WTC11 (cell line): ENCODE data around the gene XPOT. TPM values are rescaled to one million over a fixed set of nuclear protein-coding genes. Genes with fewer than 3 reads are reported as not detected.

Source experiments
- ATAC-seq: fragments of 200-7000 bp; cut with Tn5 transposase; 2 replicates; pipeline ENCODE4 v1.10.0; 2021; ENCODE audit warnings: mild to moderate bottlenecking, moderate library complexity
- CTCF ChIA-PET: fragments of 300-600 bp; sonication (Branson Sonifier 250); formaldehyde crosslinking; loops from one replicate; lab custom pipeline; 2021; ENCODE audit warnings: antibody characterized with exemption; lab: Charles Lee
- POLR2A ChIA-PET: fragments of 350-600 bp; sonication (Branson Sonifier 250); formaldehyde crosslinking; loops from one replicate; lab custom pipeline; 2021; ENCODE audit warnings: antibody characterized with exemption; lab: Charles Lee
- DNase-seq: peaks from one replicate; pipeline ENCODE4 v3.0.0; 2021; ENCODE audit warnings: low spot score
- H3K27ac Mint-ChIP-seq: 2 replicates; pipeline ENCODE4 v1.8.0; 2021; ENCODE audit warnings: mixed read lengths
- H3K27me3 Mint-ChIP-seq: 2 replicates; pipeline ENCODE4 v1.8.0; 2021; ENCODE audit warnings: low read depth, mild to moderate bottlenecking, moderate library complexity, mixed read lengths
- H3K36me3 Mint-ChIP-seq: 2 replicates; pipeline ENCODE4 v1.8.0; 2021; ENCODE audit warnings: mixed read lengths
- H3K4me1 Mint-ChIP-seq: 2 replicates; pipeline ENCODE4 v1.8.0; 2022; ENCODE audit warnings: mixed read lengths
- H3K4me3 Mint-ChIP-seq: 2 replicates; pipeline ENCODE4 v1.8.0; 2021; ENCODE audit warnings: mild to moderate bottlenecking, moderate library complexity, mixed read lengths
- H3K9me3 Mint-ChIP-seq: 2 replicates; pipeline ENCODE4 v1.8.0; 2021; ENCODE audit warnings: mixed read lengths
- CBFB ChIP-seq: sonication (generic); formaldehyde crosslinking; IDR thresholded peaks from 2 replicates; pipeline ENCODE4 v1.8.1; 2022; ENCODE audit warnings: mild to moderate bottlenecking, low read depth, missing genetic modification reagents
- ELF4 ChIP-seq: sonication (generic); formaldehyde crosslinking; IDR thresholded peaks from 2 replicates; pipeline ENCODE4 v1.8.1; 2022; ENCODE audit warnings: low read depth, mild to moderate bottlenecking, moderate library complexity, missing genetic modification reagents
- FOXP1 ChIP-seq: sonication (generic); formaldehyde crosslinking; IDR thresholded peaks from 2 replicates; pipeline ENCODE4 v1.8.0; 2022; ENCODE audit warnings: missing genetic modification reagents, mild to moderate bottlenecking, moderate library complexity, borderline replicate concordance
- HMGA2 ChIP-seq: fragments of 250-450 bp; sonication (Bioruptor Pico); IDR thresholded peaks from 2 replicates; pipeline ENCODE4 v1.4.0; 2021; ENCODE audit warnings: mild to moderate bottlenecking, moderate library complexity
- JAZF1 ChIP-seq: fragments of 250-450 bp; sonication (Bioruptor Pico); IDR thresholded peaks from 2 replicates; pipeline ENCODE4 v1.9.0; 2021; ENCODE audit warnings: moderate library complexity, mild to moderate bottlenecking, inconsistent platforms
- KAT7 ChIP-seq: sonication (generic); formaldehyde crosslinking; IDR thresholded peaks from 2 replicates; pipeline ENCODE4 v1.8.1; 2023; ENCODE audit warnings: missing genetic modification reagents, mild to moderate bottlenecking, borderline replicate concordance
- NR2C2 ChIP-seq: sonication (generic); formaldehyde crosslinking; IDR thresholded peaks from 2 replicates; pipeline ENCODE4 v1.8.0; 2022; ENCODE audit warnings: mild to moderate bottlenecking, missing genetic modification reagents
- NR3C1 ChIP-seq: sonication (generic); formaldehyde crosslinking; conservative IDR thresholded peaks from 2 replicates; pipeline ENCODE4 v1.8.1; 2023; ENCODE audit warnings: low read depth, mild to moderate bottlenecking, missing genetic modification reagents
- OVOL2 ChIP-seq: fragments of 250-450 bp; sonication (Bioruptor Pico); IDR thresholded peaks from 2 replicates; pipeline ENCODE4 v1.9.0; 2021; ENCODE audit warnings: mild to moderate bottlenecking, borderline replicate concordance
- TEAD1 ChIP-seq: sonication (generic); formaldehyde crosslinking; IDR thresholded peaks from 2 replicates; pipeline ENCODE4 v1.8.0; 2022; ENCODE audit warnings: mild to moderate bottlenecking, missing genetic modification reagents
- TEAD4 ChIP-seq: sonication (generic); formaldehyde crosslinking; IDR thresholded peaks from 2 replicates; pipeline ENCODE4 v1.8.0; 2022; ENCODE audit warnings: mild to moderate bottlenecking, missing genetic modification reagents
- ZNF121 ChIP-seq: sonication (generic); formaldehyde crosslinking; IDR thresholded peaks from 2 replicates; pipeline ENCODE4 v1.8.0; 2023; ENCODE audit warnings: missing genetic modification reagents
- ZNF263 ChIP-seq: sonication (generic); formaldehyde crosslinking; IDR thresholded peaks from 2 replicates; pipeline ENCODE4 v1.8.1; 2022; ENCODE audit warnings: low read depth, mild to moderate bottlenecking, moderate library complexity, missing genetic modification reagents
- ZNF423 ChIP-seq: fragments of 250-450 bp; sonication (Bioruptor Pico); IDR thresholded peaks from 2 replicates; pipeline ENCODE4 v2.1.2; 2022; ENCODE audit warnings: mild to moderate bottlenecking, moderate library complexity
- total RNA-seq: library from RNA; stranded (reverse); gene quantifications from 3 replicates; pipeline ENCODE4 v1.2.3, GENCODE V29; 2021
- TF ChIP-seq, protein P1 (sequence below): sonication (generic); formaldehyde crosslinking; IDR thresholded peaks from 2 replicates; pipeline ENCODE4 v1.8.1; 2023; ENCODE audit warnings: mild to moderate bottlenecking, missing genetic modification reagents
- TF ChIP-seq, protein P2 (sequence below): fragments of 250-450 bp; sonication (Bioruptor Pico); IDR thresholded peaks from 2 replicates; pipeline ENCODE4 v1.9.0; 2021; ENCODE audit warnings: mild to moderate bottlenecking
- TF ChIP-seq, protein P3 (sequence below): fragments of 200-600 bp; IDR thresholded peaks from 2 replicates; pipeline ENCODE4 v1.8.0; 2022; ENCODE audit warnings: antibody characterized with exemption
- TF ChIP-seq, protein P4 (sequence below): fragments of 250-450 bp; sonication (Bioruptor Pico); IDR thresholded peaks from 2 replicates; pipeline ENCODE4 v1.8.0; 2021; ENCODE audit warnings: mild to moderate bottlenecking
- TF ChIP-seq, protein P5 (sequence below): sonication (generic); formaldehyde crosslinking; IDR thresholded peaks from 2 replicates; pipeline ENCODE4 v1.8.0; 2023; ENCODE audit warnings: mild to moderate bottlenecking, missing genetic modification reagents

The XPOT gene
- total RNA-seq, 1 experiment from 2014 or later: 134 TPM

DNA sequence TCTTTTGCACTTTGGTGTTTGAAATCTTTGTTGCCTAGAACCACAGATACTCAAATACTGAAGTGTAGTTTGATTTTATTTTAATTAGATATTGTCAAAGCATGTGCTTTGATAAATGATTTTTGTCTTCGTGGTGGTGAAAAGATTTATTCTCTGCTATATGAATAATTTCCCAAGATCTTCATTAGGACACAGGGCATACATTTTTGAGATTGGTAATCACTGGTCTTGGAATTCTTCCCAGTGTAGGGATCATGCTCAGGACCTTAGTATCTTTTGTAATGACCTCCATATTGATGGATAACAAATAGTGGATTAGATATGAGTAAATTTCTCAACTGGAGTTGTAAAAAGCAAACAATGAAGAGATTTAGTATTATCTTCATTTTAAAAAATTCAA lies 76.0 kb downstream of the XPOT start:
- no peak for DNase-seq
- ChIA-PET CTCF (no interaction called here), POLR2A (no interaction called here)
- peaks cover 34% of the 10 kb centered on the region for H3K36me3 Mint-ChIP-seq
- H3K27ac Mint-ChIP-seq: no peak overlapping the region
- no peak overlapping the region for H3K4me3 Mint-ChIP-seq
- no peaks in the 10 kb centered on the region for H3K27me3 Mint-ChIP-seq
- no peak for ATAC-seq
- H3K4me1 Mint-ChIP-seq: no peaks in the 10 kb centered on the region
- H3K9me3 Mint-ChIP-seq: peaks cover 21% of the 10 kb centered on the region
- TF ChIP-seq OVOL2 (CRISPR knock-in tag) (no peak), ZNF263 (CRISPR knock-in tag) (no peak), HMGA2 (CRISPR knock-in tag) (no peak), TEAD1 (CRISPR knock-in tag) (no peak), KAT7 (CRISPR knock-in tag) (no peak), JAZF1 (CRISPR knock-in tag) (no peak), CBFB (CRISPR knock-in tag) (no peak), ZNF423 (CRISPR knock-in tag) (no peak), FOXP1 (CRISPR knock-in tag) (no peak), ELF4 (CRISPR knock-in tag) (no peak), TEAD4 (no peak), NR2C2 (no peak), NR3C1 (no peak), ZNF121 (CRISPR knock-in tag) (no peak)
- TF ChIP-seq, protein P1, sequence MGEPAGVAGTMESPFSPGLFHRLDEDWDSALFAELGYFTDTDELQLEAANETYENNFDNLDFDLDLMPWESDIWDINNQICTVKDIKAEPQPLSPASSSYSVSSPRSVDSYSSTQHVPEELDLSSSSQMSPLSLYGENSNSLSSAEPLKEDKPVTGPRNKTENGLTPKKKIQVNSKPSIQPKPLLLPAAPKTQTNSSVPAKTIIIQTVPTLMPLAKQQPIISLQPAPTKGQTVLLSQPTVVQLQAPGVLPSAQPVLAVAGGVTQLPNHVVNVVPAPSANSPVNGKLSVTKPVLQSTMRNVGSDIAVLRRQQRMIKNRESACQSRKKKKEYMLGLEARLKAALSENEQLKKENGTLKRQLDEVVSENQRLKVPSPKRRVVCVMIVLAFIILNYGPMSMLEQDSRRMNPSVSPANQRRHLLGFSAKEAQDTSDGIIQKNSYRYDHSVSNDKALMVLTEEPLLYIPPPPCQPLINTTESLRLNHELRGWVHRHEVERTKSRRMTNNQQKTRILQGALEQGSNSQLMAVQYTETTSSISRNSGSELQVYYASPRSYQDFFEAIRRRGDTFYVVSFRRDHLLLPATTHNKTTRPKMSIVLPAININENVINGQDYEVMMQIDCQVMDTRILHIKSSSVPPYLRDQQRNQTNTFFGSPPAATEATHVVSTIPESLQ (CRISPR knock-in tag): no peak
- TF ChIP-seq, protein P2, sequence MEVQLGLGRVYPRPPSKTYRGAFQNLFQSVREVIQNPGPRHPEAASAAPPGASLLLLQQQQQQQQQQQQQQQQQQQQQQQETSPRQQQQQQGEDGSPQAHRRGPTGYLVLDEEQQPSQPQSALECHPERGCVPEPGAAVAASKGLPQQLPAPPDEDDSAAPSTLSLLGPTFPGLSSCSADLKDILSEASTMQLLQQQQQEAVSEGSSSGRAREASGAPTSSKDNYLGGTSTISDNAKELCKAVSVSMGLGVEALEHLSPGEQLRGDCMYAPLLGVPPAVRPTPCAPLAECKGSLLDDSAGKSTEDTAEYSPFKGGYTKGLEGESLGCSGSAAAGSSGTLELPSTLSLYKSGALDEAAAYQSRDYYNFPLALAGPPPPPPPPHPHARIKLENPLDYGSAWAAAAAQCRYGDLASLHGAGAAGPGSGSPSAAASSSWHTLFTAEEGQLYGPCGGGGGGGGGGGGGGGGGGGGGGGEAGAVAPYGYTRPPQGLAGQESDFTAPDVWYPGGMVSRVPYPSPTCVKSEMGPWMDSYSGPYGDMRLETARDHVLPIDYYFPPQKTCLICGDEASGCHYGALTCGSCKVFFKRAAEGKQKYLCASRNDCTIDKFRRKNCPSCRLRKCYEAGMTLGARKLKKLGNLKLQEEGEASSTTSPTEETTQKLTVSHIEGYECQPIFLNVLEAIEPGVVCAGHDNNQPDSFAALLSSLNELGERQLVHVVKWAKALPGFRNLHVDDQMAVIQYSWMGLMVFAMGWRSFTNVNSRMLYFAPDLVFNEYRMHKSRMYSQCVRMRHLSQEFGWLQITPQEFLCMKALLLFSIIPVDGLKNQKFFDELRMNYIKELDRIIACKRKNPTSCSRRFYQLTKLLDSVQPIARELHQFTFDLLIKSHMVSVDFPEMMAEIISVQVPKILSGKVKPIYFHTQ (CRISPR knock-in tag): no peak
- TF ChIP-seq, protein P3, sequence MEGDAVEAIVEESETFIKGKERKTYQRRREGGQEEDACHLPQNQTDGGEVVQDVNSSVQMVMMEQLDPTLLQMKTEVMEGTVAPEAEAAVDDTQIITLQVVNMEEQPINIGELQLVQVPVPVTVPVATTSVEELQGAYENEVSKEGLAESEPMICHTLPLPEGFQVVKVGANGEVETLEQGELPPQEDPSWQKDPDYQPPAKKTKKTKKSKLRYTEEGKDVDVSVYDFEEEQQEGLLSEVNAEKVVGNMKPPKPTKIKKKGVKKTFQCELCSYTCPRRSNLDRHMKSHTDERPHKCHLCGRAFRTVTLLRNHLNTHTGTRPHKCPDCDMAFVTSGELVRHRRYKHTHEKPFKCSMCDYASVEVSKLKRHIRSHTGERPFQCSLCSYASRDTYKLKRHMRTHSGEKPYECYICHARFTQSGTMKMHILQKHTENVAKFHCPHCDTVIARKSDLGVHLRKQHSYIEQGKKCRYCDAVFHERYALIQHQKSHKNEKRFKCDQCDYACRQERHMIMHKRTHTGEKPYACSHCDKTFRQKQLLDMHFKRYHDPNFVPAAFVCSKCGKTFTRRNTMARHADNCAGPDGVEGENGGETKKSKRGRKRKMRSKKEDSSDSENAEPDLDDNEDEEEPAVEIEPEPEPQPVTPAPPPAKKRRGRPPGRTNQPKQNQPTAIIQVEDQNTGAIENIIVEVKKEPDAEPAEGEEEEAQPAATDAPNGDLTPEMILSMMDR: no peak
- TF ChIP-seq, protein P4, sequence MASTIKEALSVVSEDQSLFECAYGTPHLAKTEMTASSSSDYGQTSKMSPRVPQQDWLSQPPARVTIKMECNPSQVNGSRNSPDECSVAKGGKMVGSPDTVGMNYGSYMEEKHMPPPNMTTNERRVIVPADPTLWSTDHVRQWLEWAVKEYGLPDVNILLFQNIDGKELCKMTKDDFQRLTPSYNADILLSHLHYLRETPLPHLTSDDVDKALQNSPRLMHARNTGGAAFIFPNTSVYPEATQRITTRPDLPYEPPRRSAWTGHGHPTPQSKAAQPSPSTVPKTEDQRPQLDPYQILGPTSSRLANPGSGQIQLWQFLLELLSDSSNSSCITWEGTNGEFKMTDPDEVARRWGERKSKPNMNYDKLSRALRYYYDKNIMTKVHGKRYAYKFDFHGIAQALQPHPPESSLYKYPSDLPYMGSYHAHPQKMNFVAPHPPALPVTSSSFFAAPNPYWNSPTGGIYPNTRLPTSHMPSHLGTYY: no peak
- TF ChIP-seq, protein P5, sequence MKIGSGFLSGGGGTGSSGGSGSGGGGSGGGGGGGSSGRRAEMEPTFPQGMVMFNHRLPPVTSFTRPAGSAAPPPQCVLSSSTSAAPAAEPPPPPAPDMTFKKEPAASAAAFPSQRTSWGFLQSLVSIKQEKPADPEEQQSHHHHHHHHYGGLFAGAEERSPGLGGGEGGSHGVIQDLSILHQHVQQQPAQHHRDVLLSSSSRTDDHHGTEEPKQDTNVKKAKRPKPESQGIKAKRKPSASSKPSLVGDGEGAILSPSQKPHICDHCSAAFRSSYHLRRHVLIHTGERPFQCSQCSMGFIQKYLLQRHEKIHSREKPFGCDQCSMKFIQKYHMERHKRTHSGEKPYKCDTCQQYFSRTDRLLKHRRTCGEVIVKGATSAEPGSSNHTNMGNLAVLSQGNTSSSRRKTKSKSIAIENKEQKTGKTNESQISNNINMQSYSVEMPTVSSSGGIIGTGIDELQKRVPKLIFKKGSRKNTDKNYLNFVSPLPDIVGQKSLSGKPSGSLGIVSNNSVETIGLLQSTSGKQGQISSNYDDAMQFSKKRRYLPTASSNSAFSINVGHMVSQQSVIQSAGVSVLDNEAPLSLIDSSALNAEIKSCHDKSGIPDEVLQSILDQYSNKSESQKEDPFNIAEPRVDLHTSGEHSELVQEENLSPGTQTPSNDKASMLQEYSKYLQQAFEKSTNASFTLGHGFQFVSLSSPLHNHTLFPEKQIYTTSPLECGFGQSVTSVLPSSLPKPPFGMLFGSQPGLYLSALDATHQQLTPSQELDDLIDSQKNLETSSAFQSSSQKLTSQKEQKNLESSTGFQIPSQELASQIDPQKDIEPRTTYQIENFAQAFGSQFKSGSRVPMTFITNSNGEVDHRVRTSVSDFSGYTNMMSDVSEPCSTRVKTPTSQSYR (CRISPR knock-in tag): no peak
